Stomach (tissue), 9 donors: ENCODE results near the gene SERPINA5. TPM values are rescaled to one million over a fixed set of nuclear protein-coding genes. Genes with fewer than 3 reads are reported as not detected.

Experiments used
- DNase-seq, 2 donors: peaks; one replicate each; pipeline versions ENCODE4 v3.0.0 to v3.0.0-alpha.2; 2013 to 2019
- H3K27ac ChIP-seq, 5 donors: fragments of 200-600 bp in 4 of 5; sonication (generic) in 4 of 5; one replicate each; pipeline ENCODE4 v1.5.1; 2013 to 2019; ENCODE audit warnings: mild to moderate bottlenecking in 1 of 5, moderate library complexity in 1 of 5
- H3K27me3 ChIP-seq, 3 donors: fragments of 200-600 bp; sonication (generic); one replicate each; pipeline ENCODE4 v1.5.1; 2017 to 2019; ENCODE audit warnings: mixed run types in 1 of 3
- H3K36me3 ChIP-seq, 4 donors: fragments of 200-600 bp; sonication (generic); 1 replicate in 3 of 4; 2 replicates in 1 of 4; pipeline ENCODE4 v1.5.1; 2016 to 2019
- H3K4me1 ChIP-seq, 4 donors: fragments of 200-600 bp; sonication (generic); one replicate each; pipeline ENCODE4 v1.5.1; 2016 to 2019
- H3K4me3 ChIP-seq, 4 donors: fragments of 200-600 bp; sonication (generic) in 3 of 4; one replicate each; pipeline ENCODE4 v1.5.1; 2016 to 2019; ENCODE audit warnings: mild to moderate bottlenecking in 1 of 4
- H3K9me3 ChIP-seq, 4 donors: fragments of 200-600 bp; sonication (generic); one replicate each; pipeline ENCODE4 v1.5.1; 2016 to 2019
- EP300 ChIP-seq: sonication (generic); formaldehyde crosslinking; IDR thresholded peaks from one replicate; pipeline ENCODE4 v1.6.1; 2017; ENCODE audit warnings: antibody characterized with exemption
- POLR2A ChIP-seq, 4 donors: fragments of 450-650 bp; IDR thresholded peaks; one replicate each; pipeline ENCODE4 v1.6.1; 2016; ENCODE audit warnings: antibody characterized with exemption in 4 of 4, control low read depth in 2 of 4, mild to moderate bottlenecking in 1 of 4, moderate library complexity in 1 of 4
- POLR2AphosphoS5 ChIP-seq, 3 donors: sonication (generic); formaldehyde crosslinking; IDR thresholded peaks; one replicate each; pipeline ENCODE4 v1.6.1; 2016; ENCODE audit warnings: antibody characterized with exemption in 3 of 3
- WGBS, 5 donors: extraction: QIAGEN DNeasy Blood & Tissue Kit in 3 of 5; methylation state at CpG; one replicate each; pipeline versions ENCODE4 v1.1.5 to v1.1.7; 2013 to 2018; 5-methylcytosine and 5-hydroxymethylcytosine counted together
- intact Hi-C: fragments of 100-400 bp; cut with DNase I; formaldehyde crosslinking; loops from one replicate; pipeline ENCODE4 v1.15.1; 2023; ENCODE audit warnings: low total_unique reads
- polyA plus RNA-seq, 3 donors: library from polyadenylated mRNA; stranded (reverse); fragments of 200-250 nt; gene quantifications; one replicate each; pipeline ENCODE4 v1.2.3, GENCODE V29; 2013
- total RNA-seq, 5 donors: library from RNA; depleted of rRNA; stranded (reverse); fragments of >200 nt; gene quantifications; one replicate each; pipeline versions ENCODE4 v1.1.0 to v1.2.3, GENCODE V29; 2014 to 2016
- TF ChIP-seq, protein P1 (sequence below), 7 experiments: fragments of 450-650 bp in 4 of 7; fragments of 200-600 bp in 3 of 7; sonication (generic) in 3 of 7; IDR thresholded peaks; one replicate each; pipeline ENCODE4 v1.5.1; 2016 to 2019; ENCODE audit warnings: antibody characterized with exemption in 7 of 7, control low read depth in 2 of 7, mild to moderate bottlenecking in 1 of 7
- donor health status: healthy with polysubstance abuse.
- donor health status: Bipolar disorder and iron deficiency.
- donor health status: healthy.

Gene SERPINA5
- total and polyA plus RNA-seq, 8 donors: 1.7 to 10.7 (median 3.9) TPM; not detected in 2

DNA sequence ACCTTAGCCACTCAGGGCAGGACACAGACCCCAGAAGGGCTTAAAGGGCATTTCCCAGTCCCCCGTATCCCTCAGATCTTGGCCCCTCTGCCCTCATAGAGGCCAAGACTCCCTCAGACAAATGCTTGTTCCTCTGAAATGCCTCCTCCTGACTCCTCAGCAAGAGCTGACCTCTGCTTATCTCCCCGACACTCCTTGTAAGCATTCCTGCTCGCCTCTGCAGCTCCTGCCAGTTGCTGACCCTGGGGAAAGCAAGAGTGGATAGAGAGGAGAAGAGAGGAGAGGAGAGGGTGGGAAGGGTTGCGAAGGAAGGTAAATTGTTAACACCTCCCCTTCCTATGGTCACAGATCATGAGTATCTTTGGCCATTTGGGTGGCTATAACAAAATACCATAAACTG lies 7.1 kb downstream of the SERPINA5 start:
- H3K27me3 ChIP-seq: no peaks in the 10 kb centered on the region
- WGBS, 5 donors: 56 to 71% (median 63%) methylated on average over 4 of the region's 4 CpGs
- H3K9me3 ChIP-seq: no peaks in the 10 kb centered on the region
- H3K4me1 ChIP-seq: no peaks in the 10 kb centered on the region
- no peak overlapping the region for H3K4me3 ChIP-seq
- H3K36me3 ChIP-seq: no peaks in the 10 kb centered on the region
- no peak overlapping the region for H3K27ac ChIP-seq
- TF ChIP-seq POLR2A (IDR thresholded peaks at IDR 0.05) (no peak), POLR2AphosphoS5 (IDR thresholded peaks at IDR 0.05) (no peak), EP300 (no peak)
- TF ChIP-seq, protein P1, sequence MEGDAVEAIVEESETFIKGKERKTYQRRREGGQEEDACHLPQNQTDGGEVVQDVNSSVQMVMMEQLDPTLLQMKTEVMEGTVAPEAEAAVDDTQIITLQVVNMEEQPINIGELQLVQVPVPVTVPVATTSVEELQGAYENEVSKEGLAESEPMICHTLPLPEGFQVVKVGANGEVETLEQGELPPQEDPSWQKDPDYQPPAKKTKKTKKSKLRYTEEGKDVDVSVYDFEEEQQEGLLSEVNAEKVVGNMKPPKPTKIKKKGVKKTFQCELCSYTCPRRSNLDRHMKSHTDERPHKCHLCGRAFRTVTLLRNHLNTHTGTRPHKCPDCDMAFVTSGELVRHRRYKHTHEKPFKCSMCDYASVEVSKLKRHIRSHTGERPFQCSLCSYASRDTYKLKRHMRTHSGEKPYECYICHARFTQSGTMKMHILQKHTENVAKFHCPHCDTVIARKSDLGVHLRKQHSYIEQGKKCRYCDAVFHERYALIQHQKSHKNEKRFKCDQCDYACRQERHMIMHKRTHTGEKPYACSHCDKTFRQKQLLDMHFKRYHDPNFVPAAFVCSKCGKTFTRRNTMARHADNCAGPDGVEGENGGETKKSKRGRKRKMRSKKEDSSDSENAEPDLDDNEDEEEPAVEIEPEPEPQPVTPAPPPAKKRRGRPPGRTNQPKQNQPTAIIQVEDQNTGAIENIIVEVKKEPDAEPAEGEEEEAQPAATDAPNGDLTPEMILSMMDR (IDR thresholded peaks at IDR 0.05): no peak
- intact Hi-C loops: no loop called here
- no peak for DNase-seq

DNA sequence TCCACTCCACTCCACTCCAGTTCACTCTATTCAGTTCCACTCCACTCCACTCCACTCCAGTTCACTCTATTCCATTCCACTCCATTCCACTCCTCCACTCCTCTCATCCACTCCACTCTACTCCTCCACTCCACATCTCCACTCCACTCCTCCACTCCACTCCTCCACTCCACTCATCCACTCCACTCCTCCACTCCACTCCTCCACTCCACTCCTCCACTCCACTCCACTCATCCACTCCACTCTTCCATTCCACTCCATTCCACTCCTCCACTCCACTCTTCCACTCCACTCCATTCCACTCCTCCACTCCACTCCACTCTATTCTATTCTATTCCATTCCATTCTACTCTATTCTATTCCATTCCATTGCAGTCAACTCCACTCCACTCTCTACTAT lies 9.8 kb downstream of the SERPINA5 start:
- intact Hi-C loops: no loop called here
- no peak overlapping the region for H3K4me3 ChIP-seq
- DNase-seq: no peak
- H3K4me1 ChIP-seq: no peaks in the 10 kb centered on the region
- no peak overlapping the region for H3K27ac ChIP-seq
- no peaks in the 10 kb centered on the region for H3K36me3 ChIP-seq
- no peaks in the 10 kb centered on the region for H3K27me3 ChIP-seq
- TF ChIP-seq, protein P1 (IDR thresholded peaks at IDR 0.05): no peak
- TF ChIP-seq POLR2A (IDR thresholded peaks at IDR 0.05) (no peak), POLR2AphosphoS5 (IDR thresholded peaks at IDR 0.05) (no peak), EP300 (no peak)
- H3K9me3 ChIP-seq: no peaks in the 10 kb centered on the region

DNA sequence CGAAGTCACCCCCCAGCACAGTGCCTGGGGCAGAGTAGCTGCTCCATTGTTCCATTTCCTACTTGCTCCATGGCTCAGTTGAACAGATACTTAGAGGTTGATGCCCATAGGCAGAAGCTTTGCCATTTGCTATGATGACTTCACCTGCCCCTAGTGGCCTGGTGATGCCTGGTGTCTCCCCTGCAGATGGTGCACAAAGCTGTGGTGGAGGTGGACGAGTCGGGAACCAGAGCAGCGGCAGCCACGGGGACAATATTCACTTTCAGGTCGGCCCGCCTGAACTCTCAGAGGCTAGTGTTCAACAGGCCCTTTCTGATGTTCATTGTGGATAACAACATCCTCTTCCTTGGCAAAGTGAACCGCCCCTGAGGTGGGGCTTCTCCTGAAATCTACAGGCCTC lies 10.6 kb downstream of the SERPINA5 start:
- no peak for DNase-seq
- no peaks in the 10 kb centered on the region for H3K36me3 ChIP-seq
- intact Hi-C loops: no loop called here
- TF ChIP-seq POLR2A (IDR thresholded peaks at IDR 0.05): no peak
- H3K4me1 ChIP-seq: no peaks in the 10 kb centered on the region
- WGBS, 5 donors: 76 to 95% (median 93%) methylated on average over 2 to 8 of the region's 8 CpGs
- no peaks in the 10 kb centered on the region for H3K27me3 ChIP-seq
- no peak overlapping the region for H3K4me3 ChIP-seq
- H3K27ac ChIP-seq: no peak overlapping the region
- no peaks in the 10 kb centered on the region for H3K9me3 ChIP-seq

DNA sequence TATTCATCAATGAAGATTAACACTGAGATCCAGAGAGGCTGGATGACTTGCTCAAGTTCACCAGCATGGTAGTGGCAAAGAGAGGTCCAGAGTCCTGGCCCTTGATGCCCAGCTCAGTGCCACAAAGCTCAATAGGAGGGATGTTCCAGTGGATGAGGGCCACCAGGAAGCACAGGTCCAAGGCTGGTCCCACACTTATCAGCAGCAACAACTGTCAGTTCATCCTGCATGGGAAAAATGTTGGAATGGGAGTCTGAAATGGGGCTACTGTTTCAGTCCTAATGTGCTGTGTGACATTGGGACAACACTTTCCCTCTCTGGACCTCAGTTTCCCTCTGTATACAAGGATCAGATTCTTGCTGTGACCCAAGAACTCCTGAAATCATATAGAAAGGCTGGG lies 11.2 kb downstream of the SERPINA5 start:
- Histone ChIP-seq H3K9me3 (no peaks in the 10 kb centered on the region), H3K27ac (no peak overlapping the region), H3K4me1 (no peaks in the 10 kb centered on the region), H3K27me3 (no peaks in the 10 kb centered on the region), H3K4me3 (no peak overlapping the region), H3K36me3 (no peaks in the 10 kb centered on the region)
- intact Hi-C loops: no loop called here
- DNase-seq: no peak
- TF ChIP-seq POLR2AphosphoS5 (IDR thresholded peaks at IDR 0.05) (no peak), EP300 (no peak), POLR2A (IDR thresholded peaks at IDR 0.05) (no peak)
- TF ChIP-seq, protein P1 (IDR thresholded peaks at IDR 0.05): no peak

DNA sequence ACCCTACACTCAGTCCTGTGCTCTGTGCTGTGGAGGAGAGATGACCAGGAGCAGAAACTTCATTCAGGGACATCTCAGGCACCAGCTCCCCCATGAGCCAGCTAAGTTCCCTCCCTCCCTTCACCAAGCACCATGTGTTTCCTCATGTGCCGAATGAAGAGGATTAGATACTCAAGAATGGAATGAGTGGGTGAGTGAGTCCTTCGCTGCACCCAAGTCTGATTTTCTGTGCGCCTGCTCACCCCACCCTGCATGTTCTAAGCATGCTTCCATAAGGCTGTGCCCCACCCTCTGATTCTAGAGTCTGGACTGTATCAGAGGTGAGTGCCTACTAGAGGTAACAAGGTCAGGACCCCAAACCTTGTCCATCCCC lies 12.1 kb downstream of the SERPINA5 start:
- TF ChIP-seq POLR2A (IDR thresholded peaks at IDR 0.05) (no peak), POLR2AphosphoS5 (IDR thresholded peaks at IDR 0.05) (no peak), EP300 (no peak)
- TF ChIP-seq, protein P1 (IDR thresholded peaks at IDR 0.05): no peak
- 61 to 91% (median 86%) methylated on average over 3 of the region's 3 CpGs for WGBS, 5 donors
- no peak for DNase-seq
- intact Hi-C loops: no loop called here
- Histone ChIP-seq H3K9me3 (no peaks in the 10 kb centered on the region), H3K27me3 (no peaks in the 10 kb centered on the region), H3K4me1 (peaks cover 0 to 4% (median under 1%) of the 10 kb centered on the region in 4 donors), H3K36me3 (no peaks in the 10 kb centered on the region), H3K4me3 (no peak overlapping the region), H3K27ac (no peak overlapping the region)
